ENCODE measurements around the gene FANCC.

The FANCC gene

DNA sequence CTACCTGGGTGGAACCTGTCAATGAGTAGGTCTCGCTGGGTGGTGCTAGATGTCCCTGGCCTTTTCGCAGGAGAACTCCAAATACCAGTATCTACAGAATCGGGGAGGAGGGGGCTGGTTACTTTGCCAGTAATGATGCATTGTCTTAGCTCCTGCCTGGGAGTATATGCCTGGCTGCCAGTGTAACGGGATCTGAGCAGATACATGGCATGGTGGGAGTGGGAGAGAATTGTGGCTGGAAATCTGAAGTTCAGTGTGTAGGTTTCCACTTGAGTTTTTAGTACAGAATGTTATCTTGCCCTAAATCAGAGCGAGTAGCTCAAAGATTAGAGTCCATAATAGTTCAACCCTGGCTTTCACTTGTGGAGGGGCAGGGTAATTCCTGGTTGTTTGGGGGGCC lies 38.0 kb upstream of the FANCC start:
- peaks cover 10% of the 10 kb centered on the region for H3K27me3 ChIP-seq (ENCODE audit: insufficient read depth, insufficient read length)
- H3K9me3 ChIP-seq (ENCODE audit: insufficient read depth, low read length): no peaks in the 10 kb centered on the region
- DNase-seq (ENCODE audit: low read depth, low spot score): no peak
- TF ChIP-seq SUZ12 (IDR thresholded peaks at IDR 0.05; ENCODE audit: extremely low read depth, insufficient read depth, insufficient read length) (no peak), ZNF274 (IDR thresholded peaks at IDR 0.05; ENCODE audit: low read depth, low read length) (no peak), YY1 (IDR thresholded peaks at IDR 0.05; ENCODE audit: insufficient read depth, insufficient read length) (no peak)
- H3K9ac ChIP-seq (ENCODE audit: insufficient read length, low read depth): no peak overlapping the region
- no peak overlapping the region for H3K4me3 ChIP-seq (ENCODE audit: insufficient read length, low read depth)
- H3K4me1 ChIP-seq (ENCODE audit: insufficient read depth, insufficient read length): no peaks in the 10 kb centered on the region
- no peaks in the 10 kb centered on the region for H3K36me3 ChIP-seq (ENCODE audit: insufficient read depth, insufficient read length, low read length)

- Histone ChIP-seq H3K36me3 (ENCODE audit: insufficient read depth, insufficient read length, low read length) (no peaks in the 10 kb centered on the region), H3K9ac (ENCODE audit: insufficient read length, low read depth) (no peak overlapping the region), H3K27me3 (ENCODE audit: insufficient read depth, insufficient read length) (peaks cover 33% of the 10 kb centered on the region), H3K9me3 (ENCODE audit: insufficient read depth, low read length) (no peaks in the 10 kb centered on the region), H3K4me3 (ENCODE audit: insufficient read length, low read depth) (no peak overlapping the region), H3K4me1 (ENCODE audit: insufficient read depth, insufficient read length) (no peaks in the 10 kb centered on the region)
- no peak for TF ChIP-seq YY1 (IDR thresholded peaks at IDR 0.05; ENCODE audit: insufficient read depth, insufficient read length)
- no peak for TF ChIP-seq ZNF274 (IDR thresholded peaks at IDR 0.05; ENCODE audit: low read depth, low read length)
- TF ChIP-seq SUZ12 (IDR thresholded peaks at IDR 0.05; ENCODE audit: extremely low read depth, insufficient read depth, insufficient read length): no peak
- no peak for DNase-seq (ENCODE audit: low read depth, low spot score)
These were observed 33.5 kb upstream of the FANCC start for GRCh38 chr9:95351051-95351450.

- peak overlapping the region; percentile 79 for H3K9ac ChIP-seq (ENCODE audit: insufficient read length, low read depth)
- H3K4me3 ChIP-seq (ENCODE audit: insufficient read length, low read depth): no peak overlapping the region
- H3K9me3 ChIP-seq (ENCODE audit: insufficient read depth, low read length): no peaks in the 10 kb centered on the region
- no peaks in the 10 kb centered on the region for H3K4me1 ChIP-seq (ENCODE audit: insufficient read depth, insufficient read length)
- TF ChIP-seq SUZ12 (IDR thresholded peaks at IDR 0.05; ENCODE audit: extremely low read depth, insufficient read depth, insufficient read length) (no peak), ZNF274 (IDR thresholded peaks at IDR 0.05; ENCODE audit: low read depth, low read length) (no peak), YY1 (IDR thresholded peaks at IDR 0.05; ENCODE audit: insufficient read depth, insufficient read length) (no peak)
- H3K27me3 ChIP-seq (ENCODE audit: insufficient read depth, insufficient read length): peaks cover 33% of the 10 kb centered on the region
- H3K36me3 ChIP-seq (ENCODE audit: insufficient read depth, insufficient read length, low read length): no peaks in the 10 kb centered on the region
- no peak for DNase-seq (ENCODE audit: low read depth, low spot score)
These were observed 32.8 kb upstream of the FANCC start for GRCh38 chr9:95350266-95350665.

DNA sequence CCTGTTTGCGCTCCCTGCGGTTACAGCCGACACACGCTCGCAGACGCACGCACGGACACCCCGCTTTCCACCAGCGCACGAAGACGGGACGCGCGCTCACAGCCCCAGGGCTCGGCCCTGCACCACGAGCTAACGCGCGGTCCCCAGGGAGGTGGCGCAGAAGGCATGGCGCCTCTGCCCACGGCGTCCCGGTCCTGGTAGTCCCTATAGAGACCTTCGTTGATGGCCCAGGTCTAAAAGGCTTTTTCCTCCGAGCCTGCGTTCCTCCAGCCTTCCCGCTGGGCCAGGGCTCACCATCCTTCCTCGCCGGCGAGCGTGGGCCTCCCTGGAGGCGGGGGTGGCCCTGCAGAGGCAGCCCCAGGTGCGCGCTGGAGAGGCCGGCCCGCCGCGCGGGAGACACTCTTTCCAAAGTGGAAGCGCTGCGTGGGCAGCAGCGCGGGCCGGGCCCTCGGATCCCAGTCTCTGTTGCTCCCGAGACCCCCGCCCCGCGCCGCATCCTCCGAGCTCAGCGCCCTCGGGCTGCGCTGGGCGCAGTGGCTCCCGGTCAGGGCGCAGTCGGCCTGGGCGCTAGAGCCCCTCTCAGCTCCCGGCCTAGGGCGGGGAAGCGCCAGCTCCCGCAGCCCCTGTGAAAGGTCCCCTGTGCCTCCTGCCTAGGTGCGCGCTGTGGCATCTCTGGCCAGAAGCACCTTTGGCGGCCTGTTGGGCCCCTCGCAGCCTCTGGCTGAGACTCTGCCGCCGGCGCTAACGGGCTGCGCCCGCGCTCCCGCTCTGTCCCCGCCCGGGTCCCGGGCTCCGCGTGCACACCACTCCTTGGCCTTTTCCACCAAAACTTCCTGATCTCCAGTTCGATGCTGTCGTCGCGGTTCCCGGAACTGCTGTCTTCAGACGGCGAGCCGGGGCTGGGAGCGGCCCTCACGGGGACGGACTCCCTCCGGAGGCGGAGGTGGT lies 31.9 kb upstream of the FANCC start:
- Histone ChIP-seq H3K4me3 (ENCODE audit: insufficient read length, low read depth) (peak overlapping the region; percentile 67), H3K9me3 (ENCODE audit: insufficient read depth, low read length) (no peaks in the 10 kb centered on the region), H3K9ac (ENCODE audit: insufficient read length, low read depth) (peak overlapping the region; percentile 79), H3K27me3 (ENCODE audit: insufficient read depth, insufficient read length) (peaks cover 33% of the 10 kb centered on the region), H3K36me3 (ENCODE audit: insufficient read depth, insufficient read length, low read length) (no peaks in the 10 kb centered on the region), H3K4me1 (ENCODE audit: insufficient read depth, insufficient read length) (no peaks in the 10 kb centered on the region)
- TF ChIP-seq YY1 (IDR thresholded peaks at IDR 0.05; ENCODE audit: insufficient read depth, insufficient read length) (no peak), ZNF274 (IDR thresholded peaks at IDR 0.05; ENCODE audit: low read depth, low read length) (no peak), SUZ12 (IDR thresholded peaks at IDR 0.05; ENCODE audit: extremely low read depth, insufficient read depth, insufficient read length) (no peak)
- no peak for DNase-seq (ENCODE audit: low read depth, low spot score)

- Histone ChIP-seq H3K9ac (ENCODE audit: insufficient read length, low read depth) (no peak overlapping the region), H3K36me3 (ENCODE audit: insufficient read depth, insufficient read length, low read length) (no peaks in the 10 kb centered on the region), H3K9me3 (ENCODE audit: insufficient read depth, low read length) (no peaks in the 10 kb centered on the region), H3K4me1 (ENCODE audit: insufficient read depth, insufficient read length) (no peaks in the 10 kb centered on the region), H3K4me3 (ENCODE audit: insufficient read length, low read depth) (no peak overlapping the region), H3K27me3 (ENCODE audit: insufficient read depth, insufficient read length) (peaks cover 28% of the 10 kb centered on the region)
- TF ChIP-seq YY1 (IDR thresholded peaks at IDR 0.05; ENCODE audit: insufficient read depth, insufficient read length) (no peak), ZNF274 (IDR thresholded peaks at IDR 0.05; ENCODE audit: low read depth, low read length) (no peak)
- DNase-seq (ENCODE audit: low read depth, low spot score): no peak
These were observed 28.5 kb upstream of the FANCC start for GRCh38 chr9:95346021-95346420.

DNA sequence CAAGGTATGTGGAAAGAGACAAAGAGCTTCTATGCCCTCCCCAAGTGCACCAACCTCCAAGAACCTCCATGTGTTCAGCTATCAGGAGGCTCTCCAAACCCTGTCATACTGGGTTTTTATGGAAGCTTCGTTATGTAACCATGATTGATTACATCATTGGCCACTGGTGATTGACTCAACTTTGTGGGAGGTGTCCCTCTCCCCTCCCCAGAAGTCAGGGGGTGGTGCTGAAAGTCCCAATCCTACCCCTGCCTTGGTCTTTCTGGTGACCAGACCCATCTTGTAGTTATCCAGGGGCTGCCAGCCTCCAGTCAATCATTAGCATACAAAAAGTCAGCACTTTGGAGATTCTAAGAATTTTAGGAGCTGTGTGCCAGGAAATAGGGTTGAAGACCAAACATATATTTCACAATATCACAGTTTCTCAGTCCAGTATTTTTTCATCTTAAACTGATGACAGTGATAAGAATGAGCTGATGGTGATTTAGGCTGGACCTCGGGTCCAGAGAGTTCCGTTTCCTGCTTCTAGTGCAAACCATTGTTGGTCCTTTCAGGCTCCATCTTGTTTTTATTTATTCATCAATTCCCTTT lies 27.3 kb upstream of the FANCC start:
- H3K9me3 ChIP-seq (ENCODE audit: insufficient read depth, low read length): no peaks in the 10 kb centered on the region
- H3K9ac ChIP-seq (ENCODE audit: insufficient read length, low read depth): no peak overlapping the region
- no peak overlapping the region for H3K4me3 ChIP-seq (ENCODE audit: insufficient read length, low read depth)
- H3K27me3 ChIP-seq (ENCODE audit: insufficient read depth, insufficient read length): peaks cover 16% of the 10 kb centered on the region
- H3K4me1 ChIP-seq (ENCODE audit: insufficient read depth, insufficient read length): no peaks in the 10 kb centered on the region
- DNase-seq (ENCODE audit: low read depth, low spot score): no peak
- TF ChIP-seq ZNF274 (IDR thresholded peaks at IDR 0.05; ENCODE audit: low read depth, low read length) (no peak), SUZ12 (IDR thresholded peaks at IDR 0.05; ENCODE audit: extremely low read depth, insufficient read depth, insufficient read length) (no peak), YY1 (IDR thresholded peaks at IDR 0.05; ENCODE audit: insufficient read depth, insufficient read length) (no peak)
- H3K36me3 ChIP-seq (ENCODE audit: insufficient read depth, insufficient read length, low read length): no peaks in the 10 kb centered on the region

- TF ChIP-seq SUZ12 (IDR thresholded peaks at IDR 0.05; ENCODE audit: extremely low read depth, insufficient read depth, insufficient read length): no peak
- no peaks in the 10 kb centered on the region for H3K4me1 ChIP-seq (ENCODE audit: insufficient read depth, insufficient read length)
- no peak overlapping the region for H3K4me3 ChIP-seq (ENCODE audit: insufficient read length, low read depth)
- no peak overlapping the region for H3K9ac ChIP-seq (ENCODE audit: insufficient read length, low read depth)
- peaks cover 5% of the 10 kb centered on the region for H3K27me3 ChIP-seq (ENCODE audit: insufficient read depth, insufficient read length)
- no peaks in the 10 kb centered on the region for H3K36me3 ChIP-seq (ENCODE audit: insufficient read depth, insufficient read length, low read length)
- no peak for DNase-seq (ENCODE audit: low read depth, low spot score)
- no peaks in the 10 kb centered on the region for H3K9me3 ChIP-seq (ENCODE audit: insufficient read depth, low read length)
These were observed 26.3 kb upstream of the FANCC start for GRCh38 chr9:95343725-95344287.
